Measurements from ENCODE around the gene S100A7A.

- TF ChIP-seq POLR2A (IDR thresholded peaks at IDR 0.05) (no peak), POLR2AphosphoS5 (IDR thresholded peaks at IDR 0.05) (no peak), CTCF (IDR thresholded peaks at IDR 0.05 in 8 of 11, conservative IDR thresholded peaks at IDR 0.05 in 3 of 11) (no peak)
These were observed 21.9 kb upstream of the S100A7A start for GRCh38 chr1:153394391-153394790.
